ENCODE results near the gene SEPTIN1.
A peak's percentile ranks its signal among the peaks of the same experiment; 100 is the strongest.

The SEPTIN1 gene

GRCh38 chr16:30395155-30395991, 13.0 kb upstream of the SEPTIN1 start, which contains the start of gene ZNF48:
ZNF48 (plus strand) TSS chr16:30395420; CDS start chr16:30395795, 375 bp downstream.
- H2BK12ac ChIP-seq (ENCODE audit: low read length): peak within 1 kb of the TSS; percentile 32
- H4K8ac ChIP-seq (ENCODE audit: low read depth, low read length): peak within 1 kb of the TSS; percentile 97
- peak within 1 kb of the TSS; percentile 93 for H2BK5ac ChIP-seq (ENCODE audit: low read depth, low read length, poor library complexity)
- peak; percentile 60 to 70 for DNase-seq
- peaks cover 19 to 20% of the 10 kb centered on the region in 2 experiments for H3K36me3 ChIP-seq (ENCODE audit: control insufficient read depth in 1 of 2, insufficient read depth in 2 of 2, low read length in 2 of 2)
- peak within 1 kb of the TSS; percentile 92 for H3K4me3 ChIP-seq (ENCODE audit: low read depth, low read length)
- peaks cover 26% of the 10 kb centered on the region for H3K79me1 ChIP-seq (ENCODE audit: low read length)
- H2AFZ ChIP-seq (ENCODE audit: insufficient read depth, low read length, poor library complexity): peak within 1 kb of the TSS; percentile 61
- H3K9ac ChIP-seq (ENCODE audit: low read length): peak within 1 kb of the TSS; percentile 93
- H2AK5ac ChIP-seq (ENCODE audit: low read length): peak within 1 kb of the TSS; percentile 89
- peak within 1 kb of the TSS; percentile 98 for H3K18ac ChIP-seq (ENCODE audit: low read length)
- peak within 1 kb of the TSS; percentile 97 for H3K27ac ChIP-seq (ENCODE audit: low read depth, low read length)
- no peaks in the 10 kb centered on the region for H3K9me3 ChIP-seq (ENCODE audit: insufficient read depth, low read depth, low read length)
- peak within 1 kb of the TSS; percentile 97 for H4K12ac ChIP-seq (ENCODE audit: low read depth, low read length)
- WGBS (ENCODE audit: extremely low coverage, insufficient coverage, insufficient read length): no CpG with 5 or more reads among the region's 103 CpGs
- H3K4me1 ChIP-seq (ENCODE audit: control insufficient read depth in 1 of 2, insufficient read depth in 2 of 2, low read length in 2 of 2): peaks cover 14 to 18% of the 10 kb centered on the region in 2 experiments
- H3K79me2 ChIP-seq (ENCODE audit: control insufficient read depth, insufficient read depth, low read length, poor library complexity): peaks cover 17% of the 10 kb centered on the region
- H3K4ac ChIP-seq (ENCODE audit: low read depth, low read length): peak within 1 kb of the TSS; percentile 85
- H3K14ac ChIP-seq (ENCODE audit: low read length): peak within 1 kb of the TSS; percentile 96
- H3K23ac ChIP-seq (ENCODE audit: low read length): no peak within 1 kb of the TSS
- peak within 1 kb of the TSS; percentile 96 for H4K91ac ChIP-seq (ENCODE audit: low read depth, low read length)
- H3K4me2 ChIP-seq (ENCODE audit: low read length): peak within 1 kb of the TSS; percentile 80
- peak within 1 kb of the TSS; percentile 89 for H2BK120ac ChIP-seq (ENCODE audit: insufficient read depth, low read length, poor library complexity)
- no peaks in the 10 kb centered on the region for H3K27me3 ChIP-seq (ENCODE audit: insufficient read depth, low read length)

GRCh38 chr16:30394592-30395154, 12.3 kb upstream of the SEPTIN1 start:
- Histone ChIP-seq H3K18ac (ENCODE audit: low read length) (peak overlapping the region; percentile 98), H3K79me2 (ENCODE audit: control insufficient read depth, insufficient read depth, low read length, poor library complexity) (peaks cover 17% of the 10 kb centered on the region), H3K4me3 (ENCODE audit: low read depth, low read length) (peak overlapping the region; percentile 92), H3K79me1 (ENCODE audit: low read length) (peaks cover 20% of the 10 kb centered on the region), H2AK5ac (ENCODE audit: low read length) (peak overlapping the region; percentile 72), H4K8ac (ENCODE audit: low read depth, low read length) (peak overlapping the region; percentile 97), H3K27ac (ENCODE audit: low read depth, low read length) (peak overlapping the region; percentile 97), H3K4me2 (ENCODE audit: low read length) (peak overlapping the region; percentile 80), H3K9me3 (ENCODE audit: insufficient read depth, low read depth, low read length) (no peaks in the 10 kb centered on the region), H3K9ac (ENCODE audit: low read length) (peak overlapping the region; percentile 93), H2BK120ac (ENCODE audit: insufficient read depth, low read length, poor library complexity) (peak overlapping the region; percentile 89), H3K4ac (ENCODE audit: low read depth, low read length) (peak overlapping the region; percentile 85), H3K27me3 (ENCODE audit: insufficient read depth, low read length) (no peaks in the 10 kb centered on the region), H3K14ac (ENCODE audit: low read length) (peak overlapping the region; percentile 96), H4K12ac (ENCODE audit: low read depth, low read length) (peak overlapping the region; percentile 97), H2AFZ (ENCODE audit: insufficient read depth, low read length, poor library complexity) (peak overlapping the region; percentile 61), H2BK5ac (ENCODE audit: low read depth, low read length, poor library complexity) (peak overlapping the region; percentile 93), H2BK12ac (ENCODE audit: low read length) (peak overlapping the region; percentile 32), H3K4me1 (ENCODE audit: control insufficient read depth in 1 of 2, insufficient read depth in 2 of 2, low read length in 2 of 2) (peaks cover 12 to 16% of the 10 kb centered on the region in 2 experiments), H3K23ac (ENCODE audit: low read length) (no peak overlapping the region), H4K91ac (ENCODE audit: low read depth, low read length) (peak overlapping the region; percentile 96), H3K36me3 (ENCODE audit: control insufficient read depth in 1 of 2, insufficient read depth in 2 of 2, low read length in 2 of 2) (peaks cover 19 to 20% of the 10 kb centered on the region in 2 experiments)
- no peak for DNase-seq
- no CpG with 5 or more reads among the region's 31 CpGs for WGBS (ENCODE audit: extremely low coverage, insufficient coverage, insufficient read length)

- Histone ChIP-seq H3K4me3 (ENCODE audit: low read depth, low read length) (no peak overlapping the region), H2AFZ (ENCODE audit: insufficient read depth, low read length, poor library complexity) (no peak overlapping the region), H3K23ac (ENCODE audit: low read length) (no peak overlapping the region), H2AK5ac (ENCODE audit: low read length) (no peak overlapping the region), H4K91ac (ENCODE audit: low read depth, low read length) (no peak overlapping the region), H4K12ac (ENCODE audit: low read depth, low read length) (no peak overlapping the region), H3K4ac (ENCODE audit: low read depth, low read length) (no peak overlapping the region), H2BK120ac (ENCODE audit: insufficient read depth, low read length, poor library complexity) (no peak overlapping the region), H3K27me3 (ENCODE audit: insufficient read depth, low read length) (no peaks in the 10 kb centered on the region), H3K79me1 (ENCODE audit: low read length) (peaks cover 7% of the 10 kb centered on the region), H2BK5ac (ENCODE audit: low read depth, low read length, poor library complexity) (no peak overlapping the region), H3K18ac (ENCODE audit: low read length) (no peak overlapping the region), H2BK12ac (ENCODE audit: low read length) (no peak overlapping the region), H3K36me3 (ENCODE audit: control insufficient read depth in 1 of 2, insufficient read depth in 2 of 2, low read length in 2 of 2) (peaks cover 0 to 3% of the 10 kb centered on the region in 2 experiments), H3K9ac (ENCODE audit: low read length) (no peak overlapping the region), H3K4me1 (ENCODE audit: control insufficient read depth in 1 of 2, insufficient read depth in 2 of 2, low read length in 2 of 2) (peaks cover 17 to 18% of the 10 kb centered on the region in 2 experiments), H3K27ac (ENCODE audit: low read depth, low read length) (no peak overlapping the region), H4K8ac (ENCODE audit: low read depth, low read length) (no peak overlapping the region), H3K9me3 (ENCODE audit: insufficient read depth, low read depth, low read length) (no peaks in the 10 kb centered on the region), H3K14ac (ENCODE audit: low read length) (no peak overlapping the region), H3K79me2 (ENCODE audit: control insufficient read depth, insufficient read depth, low read length, poor library complexity) (peaks cover 4% of the 10 kb centered on the region), H3K4me2 (ENCODE audit: low read length) (no peak overlapping the region)
- DNase-seq: no peak
- WGBS (ENCODE audit: extremely low coverage, insufficient coverage, insufficient read length): no CpG with 5 or more reads among the region's 2 CpGs
Observed at GRCh38 chr16:30383521-30383920, 1.2 kb upstream of the SEPTIN1 start.

GRCh38 chr16:30381291-30382041, 895 bp downstream of the SEPTIN1 start:
- peak overlapping the region; percentile 13 for H3K4me3 ChIP-seq (ENCODE audit: low read depth, low read length)
- peaks cover 12% of the 10 kb centered on the region for H3K79me2 ChIP-seq (ENCODE audit: control insufficient read depth, insufficient read depth, low read length, poor library complexity)
- H4K12ac ChIP-seq (ENCODE audit: low read depth, low read length): no peak overlapping the region
- H4K8ac ChIP-seq (ENCODE audit: low read depth, low read length): peak overlapping the region; percentile 22
- H3K4ac ChIP-seq (ENCODE audit: low read depth, low read length): no peak overlapping the region
- peaks cover 18% of the 10 kb centered on the region for H3K79me1 ChIP-seq (ENCODE audit: low read length)
- H3K4me1 ChIP-seq (ENCODE audit: control insufficient read depth in 1 of 2, insufficient read depth in 2 of 2, low read length in 2 of 2): peaks cover 24 to 25% of the 10 kb centered on the region in 2 experiments
- no peak overlapping the region for H3K4me2 ChIP-seq (ENCODE audit: low read length)
- H3K9ac ChIP-seq (ENCODE audit: low read length): peak overlapping the region; percentile 21
- peaks cover 0 to 3% of the 10 kb centered on the region in 2 experiments for H3K36me3 ChIP-seq (ENCODE audit: control insufficient read depth in 1 of 2, insufficient read depth in 2 of 2, low read length in 2 of 2)
- H3K18ac ChIP-seq (ENCODE audit: low read length): no peak overlapping the region
- H3K14ac ChIP-seq (ENCODE audit: low read length): no peak overlapping the region
- H2AFZ ChIP-seq (ENCODE audit: insufficient read depth, low read length, poor library complexity): no peak overlapping the region
- DNase-seq: no peak
- H3K27me3 ChIP-seq (ENCODE audit: insufficient read depth, low read length): no peaks in the 10 kb centered on the region
- no peak overlapping the region for H2BK12ac ChIP-seq (ENCODE audit: low read length)
- H4K91ac ChIP-seq (ENCODE audit: low read depth, low read length): no peak overlapping the region
- H3K23ac ChIP-seq (ENCODE audit: low read length): no peak overlapping the region
- no peak overlapping the region for H2BK5ac ChIP-seq (ENCODE audit: low read depth, low read length, poor library complexity)
- no peak overlapping the region for H2BK120ac ChIP-seq (ENCODE audit: insufficient read depth, low read length, poor library complexity)
- H3K27ac ChIP-seq (ENCODE audit: low read depth, low read length): no peak overlapping the region
- no peak overlapping the region for H2AK5ac ChIP-seq (ENCODE audit: low read length)
- H3K9me3 ChIP-seq (ENCODE audit: insufficient read depth, low read depth, low read length): no peaks in the 10 kb centered on the region
- WGBS (ENCODE audit: extremely low coverage, insufficient coverage, insufficient read length): no CpG with 5 or more reads among the region's 13 CpGs
